ENCODE results near the gene ASPDH. TPM values are rescaled to one million over a fixed set of nuclear protein-coding genes. Genes with fewer than 3 reads are reported as not detected.
"Not testable (repeated sequence)": the region's sequence is repeated elsewhere in the genome, so short reads cannot be mapped to it uniquely, and the experiment has no call there.

Gene ASPDH
- total RNA-seq, 1 experiment from 2014 or later = not detected

DNA sequence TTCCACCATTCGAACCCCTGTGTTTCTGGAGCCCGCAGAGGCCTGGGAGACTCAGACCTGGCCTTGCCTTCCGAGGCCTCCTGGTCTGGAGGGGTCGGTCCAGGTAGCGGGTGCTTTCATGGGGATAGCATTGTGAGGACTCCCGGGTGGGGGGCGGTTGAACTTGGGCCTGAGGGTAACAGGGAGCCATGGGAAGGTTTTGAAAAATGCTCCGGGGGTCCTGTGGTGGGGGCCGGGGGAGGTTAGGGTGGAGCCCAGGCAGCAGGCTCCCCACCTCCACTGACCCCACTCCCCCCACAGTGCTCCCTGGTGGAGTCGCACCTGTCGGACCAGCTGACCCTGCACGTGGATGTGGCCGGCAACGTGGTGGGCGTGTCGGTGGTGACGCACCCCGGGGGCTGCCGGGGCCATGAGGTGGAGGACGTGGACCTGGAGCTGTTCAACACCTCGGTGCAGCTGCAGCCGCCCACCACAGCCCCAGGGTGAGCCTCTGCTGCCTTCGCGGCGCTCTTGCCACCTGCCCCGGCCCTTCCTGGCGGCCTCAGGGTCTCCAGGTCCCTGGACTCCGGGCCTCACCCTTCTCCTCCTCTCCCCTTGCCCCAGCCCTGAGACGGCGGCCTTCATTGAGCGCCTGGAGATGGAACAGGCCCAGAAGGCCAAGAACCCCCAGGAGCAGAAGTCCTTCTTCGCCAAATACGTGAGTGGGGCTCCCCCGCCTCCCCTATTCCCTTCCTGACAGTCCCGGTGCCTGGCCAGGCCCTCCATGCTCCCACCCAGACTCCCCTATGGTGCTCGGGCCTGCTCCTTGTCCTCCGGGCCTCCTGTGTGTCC is 33.2 kb downstream of the ASPDH start:
- no peak for DNase-seq (ENCODE audit: extremely low read depth, low read depth)

DNA sequence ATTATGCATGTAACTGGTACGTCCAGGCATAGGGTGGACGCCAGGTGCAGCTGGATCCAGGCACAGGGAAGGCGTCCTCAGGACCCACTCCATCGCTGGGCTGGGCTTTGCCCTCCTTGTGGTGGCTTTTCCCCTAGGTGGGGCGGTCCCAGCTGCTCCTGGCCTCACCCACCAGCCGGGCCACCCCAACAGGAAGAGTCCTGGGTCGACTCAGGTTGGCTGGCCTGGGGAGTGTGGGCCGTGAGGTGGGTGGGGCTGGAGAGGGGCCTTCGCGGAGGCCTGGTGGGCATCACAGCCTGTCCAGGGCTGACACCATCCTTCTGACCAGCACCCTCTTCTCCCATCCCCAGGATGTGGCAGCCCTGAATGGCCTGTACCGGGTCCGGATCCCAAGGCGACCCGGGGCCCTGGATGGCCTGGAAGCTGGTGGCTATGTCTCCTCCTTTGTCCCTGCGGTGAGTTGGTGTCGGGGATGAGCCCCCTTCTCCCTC is 33.9 kb downstream of the ASPDH start:
- no peak for DNase-seq (ENCODE audit: extremely low read depth, low read depth)

DNA sequence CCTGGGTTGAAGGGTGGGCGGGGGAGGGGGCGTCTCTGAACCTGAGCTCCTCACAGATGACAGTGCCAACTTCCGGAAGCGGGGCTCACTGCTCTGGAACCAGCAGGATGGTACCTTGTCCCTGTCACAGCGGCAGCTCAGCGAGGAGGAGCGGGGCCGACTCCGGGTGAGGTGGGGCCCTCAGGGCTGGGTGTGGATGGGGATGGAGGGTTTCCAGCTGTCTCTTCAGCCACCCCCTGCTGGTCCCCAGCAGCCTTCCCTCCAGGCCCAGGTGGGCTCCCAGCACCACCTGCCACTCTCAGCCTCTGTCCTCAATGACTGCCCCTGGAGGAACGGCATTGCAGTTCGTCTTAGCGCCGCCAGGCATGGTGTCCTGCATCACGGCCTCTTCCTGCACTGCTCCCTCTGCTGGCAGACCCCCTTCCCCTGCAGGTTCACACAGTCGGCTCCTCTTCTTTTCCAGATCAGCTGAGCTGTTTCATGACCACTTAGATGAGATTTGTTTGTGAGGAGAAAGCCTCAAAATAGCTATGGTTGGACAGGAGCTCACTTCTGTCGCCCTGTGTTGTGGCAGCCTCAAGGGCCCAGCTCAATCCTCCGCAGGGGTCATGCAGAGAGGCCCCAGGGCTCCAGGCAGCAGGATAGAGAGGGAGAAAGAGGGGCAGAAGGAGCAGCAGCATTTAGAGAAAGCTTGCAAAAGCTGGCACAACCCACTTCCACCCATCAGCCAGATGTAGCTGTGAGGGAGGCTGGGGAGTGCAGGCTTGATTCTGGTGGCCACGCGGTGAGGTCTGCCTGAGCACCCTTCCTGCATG is 34.6 kb downstream of the ASPDH start:
- no peak for DNase-seq (ENCODE audit: extremely low read depth, low read depth)

DNA sequence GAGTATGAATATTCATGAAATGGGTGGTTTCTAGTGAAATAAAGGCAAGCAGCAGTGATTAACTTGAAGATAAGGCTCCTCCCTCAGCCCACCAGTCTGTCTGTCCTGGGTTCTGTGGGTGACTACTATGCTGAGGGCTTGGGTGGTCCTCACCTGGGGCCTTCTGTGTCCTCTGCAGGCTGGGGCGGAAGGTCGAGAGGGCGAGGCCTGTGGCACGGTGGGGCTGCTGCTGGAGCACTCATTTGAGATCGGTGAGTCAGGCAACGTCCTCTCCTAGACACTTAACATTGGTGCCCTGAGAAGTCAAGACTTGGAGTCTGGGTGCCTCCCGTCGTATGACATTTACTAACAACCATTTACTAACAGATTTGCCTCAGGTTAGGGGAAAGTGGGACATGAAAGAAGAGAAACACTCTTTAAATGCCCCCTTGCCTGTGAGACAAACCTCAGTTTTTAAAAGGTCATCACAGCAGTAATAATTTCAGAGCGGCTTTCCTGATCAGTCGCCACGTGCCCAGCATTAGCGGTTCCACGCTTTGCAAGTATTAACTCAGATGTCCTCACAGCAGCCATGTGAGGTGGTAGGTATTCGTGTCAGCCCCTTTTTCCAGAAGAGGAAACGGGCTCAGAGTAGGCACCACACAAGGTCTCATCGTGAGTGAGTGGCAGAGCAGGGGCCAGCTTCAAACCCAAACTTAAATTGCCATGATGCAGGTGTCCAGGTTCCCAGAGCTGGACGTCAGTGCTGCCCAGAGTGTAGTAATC is 35.8 kb downstream of the ASPDH start:
- DNase-seq (ENCODE audit: extremely low read depth, low read depth) = no peak

DNA sequence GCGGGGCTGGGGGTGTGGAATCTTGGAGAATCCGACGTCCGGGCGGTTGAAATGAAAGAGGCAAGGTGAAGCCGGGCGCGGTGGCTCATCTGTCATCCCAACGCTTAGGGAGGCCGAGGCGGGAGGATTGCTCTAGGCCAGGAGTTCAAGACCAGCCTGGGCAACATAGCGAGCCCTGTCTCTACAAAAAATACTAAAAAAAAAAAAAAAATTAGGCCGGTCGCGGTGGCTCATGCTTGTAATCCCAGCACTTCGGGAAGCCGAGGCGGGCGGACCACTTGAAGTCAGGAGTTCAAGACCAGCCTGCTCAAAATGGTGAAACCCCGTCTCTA is 36.8 kb downstream of the ASPDH start:
- DNase-seq (ENCODE audit: extremely low read depth, low read depth) = no peak

DNA sequence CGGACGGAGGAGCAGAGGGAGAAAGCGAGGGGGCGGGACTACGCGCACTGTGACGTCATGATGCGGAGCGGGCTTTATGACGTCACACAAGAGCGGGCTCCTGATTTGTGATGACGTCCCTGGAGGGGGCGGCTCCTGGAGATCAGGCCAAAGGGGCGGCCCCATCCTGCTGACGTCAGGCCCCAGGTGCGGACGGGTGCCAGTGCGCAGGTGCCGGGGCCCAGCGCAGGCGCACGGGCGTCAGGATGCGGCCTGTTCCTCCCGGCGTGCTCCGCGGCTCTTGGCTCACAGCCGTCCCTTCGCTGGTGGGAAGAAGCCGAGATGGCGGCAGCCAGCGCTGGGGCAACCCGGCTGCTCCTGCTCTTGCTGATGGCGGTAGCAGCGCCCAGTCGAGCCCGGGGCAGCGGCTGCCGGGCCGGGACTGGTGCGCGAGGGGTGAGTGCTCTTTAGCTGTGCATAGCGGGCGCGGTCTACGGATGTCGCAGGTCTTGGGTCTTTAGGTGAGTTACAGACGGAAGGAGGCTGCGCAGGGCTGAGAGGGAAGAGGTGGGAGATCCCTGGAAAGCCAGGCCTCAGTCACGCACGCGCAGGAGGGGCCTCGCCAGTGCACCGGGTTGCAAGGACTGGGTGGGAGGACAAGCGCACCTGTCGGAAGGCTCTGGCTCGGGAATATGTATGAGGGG is 37.3 kb downstream of the ASPDH start, which contains the start of the genes EMC10 and GARIN5A:
TSS of gene EMC10 (plus strand) at position 284 of the 683 bp plus-strand sequence. CDS start at position 322, 38 bp downstream.
TSS of gene GARIN5A (minus strand) at position 625 of the 683 bp plus-strand sequence. CDS start at position 165, 460 bp downstream.
- peak; percentile 87 for DNase-seq (ENCODE audit: extremely low read depth, low read depth)

DNA sequence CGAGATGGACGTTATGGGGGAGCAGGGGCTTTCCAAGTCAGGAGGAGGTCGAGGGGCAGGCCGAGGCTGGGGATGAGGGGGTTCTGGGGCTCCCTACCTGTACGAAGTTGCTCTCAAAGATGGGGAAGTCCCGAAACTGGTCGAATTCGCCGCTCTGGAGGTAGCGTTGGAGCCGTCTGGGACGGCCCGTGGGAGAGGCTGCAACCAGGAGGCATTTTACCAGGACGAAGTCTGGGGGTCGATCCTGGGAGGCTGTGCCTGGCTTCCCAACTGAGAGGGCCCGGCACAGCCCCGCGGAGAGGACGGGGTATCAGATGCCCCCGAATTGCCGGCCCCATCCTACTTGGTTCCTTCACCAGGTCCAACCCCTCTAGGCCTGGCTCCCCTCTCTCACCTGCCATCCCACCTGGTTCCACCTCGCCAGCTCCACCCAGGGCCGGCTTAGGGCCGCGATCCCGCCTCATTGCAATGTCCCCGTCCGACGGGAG is 37.9 kb downstream of the ASPDH start:
- no peak for DNase-seq (ENCODE audit: extremely low read depth, low read depth)

DNA sequence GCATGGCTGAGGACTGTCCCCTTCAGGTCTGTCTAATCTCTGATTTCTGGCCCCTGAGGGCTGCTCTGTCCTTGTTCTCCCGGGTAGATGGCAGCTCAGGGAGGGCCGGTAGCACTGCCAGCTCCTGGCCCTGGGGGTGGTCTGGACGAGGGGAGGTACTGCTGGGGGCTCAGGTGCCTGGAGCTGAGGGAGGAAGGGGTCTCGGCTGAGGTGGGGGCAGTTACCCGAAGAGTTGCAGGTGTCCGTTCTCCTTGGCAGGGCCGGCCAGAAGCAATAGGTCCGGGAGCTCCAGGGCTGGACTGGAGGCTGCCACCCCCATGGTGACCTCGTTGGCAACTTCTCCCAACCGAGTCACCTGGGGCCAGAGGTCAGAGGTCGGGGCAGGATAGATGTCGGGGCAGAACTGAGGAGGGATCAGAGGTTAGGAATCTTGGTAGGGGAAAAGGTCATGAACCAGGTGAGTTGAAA is 38.6 kb downstream of the ASPDH start:
- no peak for DNase-seq (ENCODE audit: extremely low read depth, low read depth)

DNA sequence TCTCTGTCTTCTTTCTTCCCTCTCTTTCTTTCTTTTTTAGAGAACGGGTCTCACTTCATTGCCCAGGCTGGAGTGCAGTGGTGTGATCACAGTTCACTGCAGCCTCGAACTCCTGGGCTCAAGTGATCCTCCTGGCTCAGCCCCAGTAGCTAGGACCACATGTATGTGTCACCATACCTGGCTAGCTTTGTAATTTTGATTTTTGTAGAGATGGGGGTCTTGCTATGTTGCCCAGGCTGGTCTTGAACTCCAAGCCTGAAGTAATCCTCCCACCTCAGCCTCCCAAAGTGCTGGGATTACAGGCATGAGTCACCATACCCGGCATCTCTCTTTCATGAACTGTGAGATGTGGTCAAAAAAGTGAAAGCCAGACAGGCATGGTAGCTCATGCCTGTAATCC is 40.4 kb downstream of the ASPDH start:
- DNase-seq (ENCODE audit: extremely low read depth, low read depth) = not testable (repeated sequence)

DNA sequence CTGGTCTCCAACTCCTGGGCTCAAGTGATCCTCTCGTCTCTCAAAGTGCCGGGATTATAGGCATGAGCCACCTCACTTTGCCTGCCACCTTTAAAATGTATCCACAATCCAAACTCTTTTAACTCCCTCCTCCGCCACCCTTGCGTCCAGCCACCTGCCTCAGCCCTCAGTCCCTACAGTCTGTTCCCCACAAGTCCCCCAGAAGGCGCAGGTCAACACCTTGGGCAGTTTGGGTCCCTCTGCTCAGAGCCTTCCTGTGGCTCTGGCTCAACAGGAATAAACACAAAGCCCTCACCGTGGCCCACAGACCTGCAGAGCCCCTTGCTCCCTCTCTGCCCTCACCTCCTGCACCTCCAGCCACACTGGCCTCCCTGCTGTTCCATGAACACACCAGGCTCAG is 44.9 kb downstream of the ASPDH start:
- no peak for DNase-seq (ENCODE audit: extremely low read depth, low read depth)

DNA sequence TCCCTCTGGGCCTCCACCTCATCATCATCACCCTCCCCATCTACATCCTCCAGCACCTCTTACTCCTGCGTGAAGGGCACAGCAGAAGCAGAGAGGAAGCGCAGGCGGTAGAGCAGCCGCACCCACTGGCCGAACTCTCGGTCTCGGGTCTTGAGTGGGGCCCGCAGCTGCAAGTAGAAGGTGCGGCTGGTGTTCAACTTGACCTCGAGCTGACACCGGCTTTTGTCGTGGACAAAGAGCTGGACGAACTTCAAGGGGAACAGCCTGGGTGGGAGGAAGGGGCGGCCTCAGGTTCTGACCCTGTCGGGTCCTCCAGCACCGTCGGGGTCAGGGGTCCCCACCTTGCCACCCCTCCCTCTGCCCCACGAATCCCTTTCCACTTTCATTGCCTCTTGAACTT is 46.1 kb downstream of the ASPDH start:
- DNase-seq (ENCODE audit: extremely low read depth, low read depth) = no peak

DNA sequence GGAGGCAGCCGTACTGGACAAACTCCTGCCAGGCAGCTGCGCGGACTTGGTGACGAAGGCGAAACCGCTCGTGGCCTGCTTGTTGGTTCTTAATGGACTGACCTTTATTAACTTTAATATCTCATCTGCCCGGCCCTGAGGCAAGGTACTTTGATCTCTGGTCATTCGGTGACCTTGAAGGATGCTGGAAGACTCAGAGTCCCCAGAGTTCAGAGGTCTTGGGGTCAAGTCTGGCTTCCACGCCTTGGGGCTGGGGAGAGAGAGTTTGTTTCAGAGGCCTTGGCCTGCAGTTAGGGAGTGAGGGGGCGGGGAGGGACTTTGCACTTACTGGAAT is 47.0 kb downstream of the ASPDH start:
- DNase-seq (ENCODE audit: extremely low read depth, low read depth) = no peak

DNA sequence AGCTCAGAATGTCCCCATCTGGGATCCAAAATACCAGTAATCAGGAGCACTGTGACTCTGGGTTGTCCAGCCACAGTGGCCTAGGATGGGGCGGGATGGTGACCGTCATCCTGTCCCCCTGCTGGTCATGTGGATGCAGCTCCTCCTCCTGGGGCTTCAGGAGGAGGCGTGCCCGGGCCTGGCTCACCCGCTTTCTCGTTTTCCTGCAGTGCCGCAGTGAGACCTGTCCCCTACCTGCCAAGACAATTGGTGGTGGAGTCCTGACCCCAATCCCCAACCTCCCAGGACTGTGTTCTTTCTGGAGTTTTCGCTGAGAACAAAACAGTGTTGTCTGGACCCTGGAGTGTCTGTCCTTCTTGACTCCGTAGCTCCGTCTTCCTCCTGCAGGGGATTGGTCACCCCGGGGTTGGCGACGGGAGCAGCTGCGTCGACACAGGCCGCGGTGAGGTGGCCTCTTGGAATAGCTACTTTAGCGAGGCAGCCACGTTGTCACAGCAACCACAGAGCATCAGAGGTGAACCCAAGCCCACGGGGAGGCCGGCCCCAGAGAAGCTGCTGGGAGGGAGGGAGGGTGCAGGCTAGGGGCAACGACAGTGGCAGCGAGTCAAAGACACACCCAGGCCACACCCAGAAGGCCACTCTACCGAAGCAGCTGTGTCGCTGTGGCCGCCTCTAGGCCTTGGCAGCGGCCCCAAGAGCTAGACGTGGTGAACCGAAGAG is 47.6 kb downstream of the ASPDH start:
- DNase-seq (ENCODE audit: extremely low read depth, low read depth) = no peak

DNA sequence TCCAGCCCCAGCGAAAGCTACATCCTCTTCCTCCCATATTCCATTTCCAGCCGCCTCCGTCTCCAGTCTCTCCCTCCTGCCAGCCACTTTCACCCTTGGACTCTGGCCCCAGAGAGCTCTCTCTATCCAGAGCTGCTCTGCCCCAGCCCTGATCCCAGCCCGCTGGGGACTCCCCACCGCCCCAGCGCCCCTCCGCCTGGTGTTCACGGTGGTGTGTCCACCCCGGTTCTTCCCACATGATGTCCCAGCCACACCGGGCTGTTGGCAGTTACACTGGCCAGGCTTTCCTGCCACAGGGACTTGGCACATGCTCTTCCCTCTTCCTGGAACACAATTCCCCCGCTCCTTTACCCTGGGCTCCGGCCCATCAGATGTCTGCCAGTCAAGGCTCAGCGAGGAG is 48.7 kb downstream of the ASPDH start:
- no peak for DNase-seq (ENCODE audit: extremely low read depth, low read depth)

DNA sequence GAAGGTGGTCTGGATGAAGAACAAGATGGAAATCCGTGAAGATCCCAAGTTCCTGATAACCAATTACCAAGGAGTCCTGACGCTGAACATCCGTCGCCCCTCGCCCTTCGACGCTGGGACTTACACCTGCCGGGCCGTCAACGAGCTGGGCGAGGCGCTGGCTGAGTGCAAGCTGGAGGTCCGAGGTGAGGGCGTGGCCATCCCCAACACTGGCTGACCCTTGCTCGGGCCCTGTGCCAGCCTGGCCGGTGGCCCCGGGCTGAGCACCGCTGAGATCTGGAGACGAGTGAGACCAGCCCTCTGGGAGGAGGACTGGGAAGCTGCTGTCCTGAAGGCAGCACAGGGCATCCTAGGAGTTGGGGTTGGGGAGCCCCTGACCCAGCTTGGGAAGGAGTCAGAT is 49.4 kb downstream of the ASPDH start:
- no peak for DNase-seq (ENCODE audit: extremely low read depth, low read depth)

DNA sequence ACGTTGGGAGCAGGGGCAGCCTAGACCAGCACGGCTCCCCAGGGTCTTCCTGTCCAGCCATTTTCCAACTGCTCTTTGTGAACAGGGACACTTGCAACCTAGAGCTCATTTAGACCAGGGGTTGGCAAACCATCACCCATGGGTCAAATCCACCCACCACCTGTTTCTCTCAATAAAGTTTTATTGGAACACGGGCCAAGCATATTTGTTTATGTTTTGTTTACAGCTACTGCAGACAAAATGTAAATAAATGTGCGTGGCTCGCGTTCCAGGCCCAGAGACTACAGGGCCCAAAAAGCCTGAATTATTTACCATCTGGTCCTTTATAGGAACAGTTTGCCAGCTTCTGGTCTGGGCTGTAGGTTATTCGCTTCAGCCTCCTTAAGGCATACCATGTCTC is 50.7 kb downstream of the ASPDH start:
- no peak for DNase-seq (ENCODE audit: extremely low read depth, low read depth)
